ENCODE measurements around the gene GTSE1.

GTSE1 gene

DNA sequence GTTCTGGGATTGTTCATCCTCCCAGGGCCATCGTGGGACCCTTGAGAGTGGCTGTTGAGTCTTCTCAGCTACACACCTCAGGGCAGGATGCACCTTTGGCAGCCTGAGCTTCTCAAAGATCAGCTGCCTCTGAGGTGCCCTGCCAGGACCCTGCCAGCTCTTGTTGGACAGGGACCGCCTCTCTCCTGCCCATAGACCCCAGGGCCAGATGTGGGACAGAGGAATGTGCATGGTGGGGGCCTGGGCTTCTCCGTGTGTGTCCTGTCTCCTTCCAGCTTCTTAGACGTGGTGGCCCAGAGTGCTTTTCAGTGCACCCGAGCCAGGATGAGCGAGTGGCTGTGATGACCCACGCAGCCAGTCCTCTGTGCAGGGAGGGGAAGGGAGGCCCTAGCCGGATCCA is 32.9 kb downstream of the GTSE1 start:
- no peak for DNase-seq (ENCODE audit: low read depth)
- TF ChIP-seq, protein P1, sequence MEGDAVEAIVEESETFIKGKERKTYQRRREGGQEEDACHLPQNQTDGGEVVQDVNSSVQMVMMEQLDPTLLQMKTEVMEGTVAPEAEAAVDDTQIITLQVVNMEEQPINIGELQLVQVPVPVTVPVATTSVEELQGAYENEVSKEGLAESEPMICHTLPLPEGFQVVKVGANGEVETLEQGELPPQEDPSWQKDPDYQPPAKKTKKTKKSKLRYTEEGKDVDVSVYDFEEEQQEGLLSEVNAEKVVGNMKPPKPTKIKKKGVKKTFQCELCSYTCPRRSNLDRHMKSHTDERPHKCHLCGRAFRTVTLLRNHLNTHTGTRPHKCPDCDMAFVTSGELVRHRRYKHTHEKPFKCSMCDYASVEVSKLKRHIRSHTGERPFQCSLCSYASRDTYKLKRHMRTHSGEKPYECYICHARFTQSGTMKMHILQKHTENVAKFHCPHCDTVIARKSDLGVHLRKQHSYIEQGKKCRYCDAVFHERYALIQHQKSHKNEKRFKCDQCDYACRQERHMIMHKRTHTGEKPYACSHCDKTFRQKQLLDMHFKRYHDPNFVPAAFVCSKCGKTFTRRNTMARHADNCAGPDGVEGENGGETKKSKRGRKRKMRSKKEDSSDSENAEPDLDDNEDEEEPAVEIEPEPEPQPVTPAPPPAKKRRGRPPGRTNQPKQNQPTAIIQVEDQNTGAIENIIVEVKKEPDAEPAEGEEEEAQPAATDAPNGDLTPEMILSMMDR (conservative IDR thresholded peaks at IDR 0.05; ENCODE audit: low read length) = no peak
- no peak overlapping the region for H3K4me3 ChIP-seq (ENCODE audit: low read length)

- TF ChIP-seq, protein P1 (conservative IDR thresholded peaks at IDR 0.05; ENCODE audit: low read length) = no peak
- no peak for DNase-seq (ENCODE audit: low read depth)
- H3K4me3 ChIP-seq (ENCODE audit: low read length) = no peak overlapping the region
Measured at GRCh38 chr22:46330426-46330825, 33.8 kb downstream of the GTSE1 start.

DNA sequence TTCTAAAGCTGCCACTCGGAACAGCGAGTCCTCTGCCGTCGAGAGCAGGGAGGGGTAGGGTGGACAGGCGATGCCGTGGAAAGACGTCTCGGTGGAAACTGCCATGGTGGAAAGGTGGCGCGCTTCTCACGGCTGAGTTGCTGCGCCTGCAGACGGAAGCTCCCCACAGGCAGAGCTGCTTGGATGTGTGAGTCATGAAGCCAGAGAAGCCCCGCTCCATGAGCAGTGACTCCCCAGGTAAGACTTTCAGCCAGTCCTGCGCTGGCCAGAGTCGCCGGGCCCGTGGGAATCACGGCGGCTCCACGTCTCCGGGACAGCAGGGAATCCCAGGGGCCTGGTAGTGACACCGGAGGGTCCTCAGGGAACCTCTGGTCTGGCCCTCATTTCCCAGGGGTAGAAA is 34.8 kb downstream of the GTSE1 start:
- H3K4me3 ChIP-seq (ENCODE audit: low read length) = no peak overlapping the region
- no peak for DNase-seq (ENCODE audit: low read depth)
- TF ChIP-seq, protein P1 (conservative IDR thresholded peaks at IDR 0.05; ENCODE audit: low read length) = no peak

DNA sequence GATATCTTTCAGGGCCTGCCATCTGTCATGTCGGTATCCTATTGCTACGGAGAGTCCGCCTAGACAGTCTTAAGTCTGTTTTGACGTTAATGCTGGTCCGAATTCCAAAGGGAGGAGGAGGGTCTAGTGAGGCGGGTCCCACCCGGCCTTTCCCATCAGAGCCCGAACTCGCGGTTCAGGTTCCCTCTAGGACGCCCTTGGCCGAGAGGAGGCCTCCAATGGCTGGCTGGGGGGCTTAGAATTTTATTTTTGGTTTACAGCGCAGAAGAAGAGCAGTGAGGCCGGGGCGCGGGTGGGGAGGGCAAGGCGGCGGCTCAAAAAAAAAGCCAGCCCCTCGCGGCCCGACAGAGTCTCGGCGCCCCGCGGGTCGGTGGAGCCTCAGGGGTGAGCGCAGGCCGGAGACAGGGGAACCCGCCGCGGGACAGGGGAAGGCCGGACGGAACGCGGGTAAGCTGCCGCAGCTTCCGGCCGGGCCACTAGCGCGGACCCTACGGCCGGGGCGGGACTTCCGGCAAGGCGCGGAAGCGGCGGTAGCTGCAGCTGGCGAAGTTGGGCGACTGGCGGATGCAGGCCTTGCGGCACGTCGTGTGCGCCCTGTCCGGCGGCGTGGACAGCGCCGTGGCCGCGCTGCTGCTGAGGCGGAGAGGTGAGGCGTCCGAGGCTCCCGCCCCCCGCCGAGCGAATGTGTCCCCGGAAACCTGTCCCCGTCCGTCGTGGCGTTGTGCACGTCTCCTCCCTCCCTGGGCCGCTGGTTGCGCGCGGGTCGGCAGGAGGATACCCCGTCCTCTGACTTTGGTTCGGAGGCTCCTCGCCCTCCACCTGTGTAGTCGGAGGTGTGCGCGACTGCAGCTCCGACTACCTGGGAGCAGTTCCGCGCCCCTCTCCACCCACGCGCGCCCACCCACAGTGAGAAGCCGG is 38.8 kb downstream of the GTSE1 start, which contains the start of gene TRMU:
TRMU (plus strand) TSS at position 514 of the 918 bp plus-strand sequence; CDS start at position 565, 51 bp downstream.
- peak within 1 kb of the TSS; percentile 90 for H3K4me3 ChIP-seq (ENCODE audit: low read length)
- peak; percentile 89 for DNase-seq (ENCODE audit: low read depth)
- TF ChIP-seq, protein P1 (conservative IDR thresholded peaks at IDR 0.05; ENCODE audit: low read length) = no peak

DNA sequence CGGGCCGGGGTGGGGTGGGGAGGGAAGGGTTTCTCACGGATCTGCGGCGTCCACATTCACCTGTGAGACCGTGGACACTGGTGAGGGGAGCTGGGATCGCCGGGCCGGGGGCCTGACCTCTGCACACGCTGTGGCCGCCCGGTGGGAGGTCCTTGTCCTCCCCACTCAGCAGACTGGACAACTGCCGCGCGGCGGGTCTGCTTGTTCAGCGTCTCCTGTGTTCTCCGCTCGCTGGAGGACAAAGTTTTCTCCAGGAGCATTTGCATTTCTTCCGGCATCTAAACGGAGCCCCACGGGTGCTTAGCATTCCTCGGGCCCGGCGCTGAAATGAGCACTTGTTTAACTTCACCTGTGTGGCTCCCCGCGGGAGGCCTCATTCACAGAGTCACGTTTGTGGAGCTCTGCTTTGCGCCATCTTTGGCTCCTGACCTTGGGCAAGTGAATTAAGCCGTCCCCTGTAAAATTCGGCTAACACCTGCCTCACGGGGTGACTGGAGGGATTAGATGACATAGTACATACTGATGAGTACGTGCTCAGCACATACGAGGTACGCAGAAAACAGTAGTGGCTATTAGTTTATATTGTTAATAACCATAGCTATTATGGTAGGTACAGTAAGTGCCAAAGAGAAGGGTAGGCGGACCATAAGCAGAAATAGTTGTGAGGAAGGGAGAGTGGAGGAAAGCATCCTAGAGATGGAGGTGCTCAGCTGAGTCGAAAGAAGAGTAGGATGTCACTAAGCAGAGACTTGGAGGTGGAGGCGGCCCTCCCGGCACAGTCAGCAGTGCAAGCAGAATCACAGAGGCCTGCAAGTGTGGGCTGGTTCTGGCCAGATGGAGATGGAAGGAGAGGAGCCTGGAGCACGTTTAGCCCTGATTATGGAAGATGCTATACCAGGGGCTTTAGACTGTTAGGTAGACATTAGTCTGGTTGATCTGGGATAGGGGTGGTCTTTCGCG is 39.7 kb downstream of the GTSE1 start:
- TF ChIP-seq, protein P1 (conservative IDR thresholded peaks at IDR 0.05; ENCODE audit: low read length) = no peak
- no peak for DNase-seq (ENCODE audit: low read depth)

GRCh38 chr22:46337870-46338269 is 41.2 kb downstream of the GTSE1 start:
- H3K4me3 ChIP-seq (ENCODE audit: low read length) = no peak overlapping the region
- TF ChIP-seq, protein P1 (conservative IDR thresholded peaks at IDR 0.05; ENCODE audit: low read length) = no peak

More for the DNA sequence above, 39.7 kb downstream of the GTSE1 start:
- peak overlapping the region; percentile 90 for H3K4me3 ChIP-seq (ENCODE audit: low read length)

More at GRCh38 chr22:46337870-46338269, 41.2 kb downstream of the GTSE1 start:
- no peak for DNase-seq (ENCODE audit: low read depth)
